H1 (cell line): ENCODE results near the gene EFR3B. TPM values are rescaled to one million over a fixed set of nuclear protein-coding genes. Genes with fewer than 3 reads are reported as not detected.
"Not testable (repeated sequence)": the region's sequence is repeated elsewhere in the genome, so short reads cannot be mapped to it uniquely, and the experiment has no call there.

Experiments
- CTCF ChIA-PET: fragments of 300-600 bp; sonication (Branson Sonifier 250); formaldehyde crosslinking; loops from one replicate; lab custom pipeline; 2021; ENCODE audit not compliant: partially characterized antibody; lab: Charles Lee
- POLR2A ChIA-PET: fragments of 300-600 bp; sonication (Branson Sonifier 250); formaldehyde crosslinking; loops from one replicate; lab custom pipeline; 2021; ENCODE audit warnings: inconsistent platforms; ENCODE audit not compliant: partially characterized antibody; lab: Charles Lee
- DNase-seq, 2 experiments: peaks; one replicate each; pipeline versions ENCODE4 v3.0.0 to v3.0.0-alpha.2; 2010 to 2022; ENCODE audit warnings: low spot score in 2 of 2, low read depth in 1 of 2, mixed read lengths in 1 of 2
- FAIRE-seq: peaks from 2 replicates; lab custom pipeline; 2011; peaks lifted over from hg19 to GRCh38; lab: Jason Lieb, UNC
- H2AFZ ChIP-seq: 2 replicates; pipeline ENCODE4 v1.8.1; 2012; ENCODE audit warnings: low read length, inconsistent platforms
- H2AK5ac ChIP-seq: 2 replicates; pipeline ENCODE4 v1.6.1; 2013; ENCODE audit warnings: low read depth, low read length
- H2BK120ac ChIP-seq: replicated peaks from 2 replicates; pipeline ENCODE3; 2013; ENCODE audit warnings: low read depth, low read length, inconsistent platforms
- H2BK12ac ChIP-seq: 2 replicates; pipeline ENCODE4 v1.6.1; 2013; ENCODE audit warnings: low read depth, low read length
- H2BK15ac ChIP-seq: 2 replicates; pipeline ENCODE4 v1.6.1; 2013; ENCODE audit warnings: low read length
- H2BK20ac ChIP-seq: 2 replicates; pipeline ENCODE4 v1.6.1; 2013; ENCODE audit warnings: low read length
- H2BK5ac ChIP-seq: 2 replicates; pipeline ENCODE4 v1.6.1; 2013; ENCODE audit warnings: low read depth, low read length
- H3K14ac ChIP-seq: 2 replicates; pipeline ENCODE4 v1.6.1; 2013; ENCODE audit warnings: inconsistent platforms; ENCODE audit not compliant: insufficient read length
- H3K18ac ChIP-seq: 2 replicates; pipeline ENCODE4 v1.6.1; 2013; ENCODE audit warnings: low read length; ENCODE audit errors: extremely low read depth
- H3K23ac ChIP-seq: 2 replicates; pipeline ENCODE4 v1.6.1; 2013; ENCODE audit warnings: inconsistent platforms; ENCODE audit not compliant: insufficient read length
- H3K23me2 ChIP-seq: 2 replicates; pipeline ENCODE4 v1.6.1; 2013; ENCODE audit warnings: low read depth, low read length
- H3K27ac ChIP-seq: 2 replicates; pipeline ENCODE4 v1.6.1; 2011; ENCODE audit warnings: low read depth, low read length, inconsistent platforms
- H3K27me3 ChIP-seq, 4 experiments: replicated peaks in 1 of 4; 1 replicate in 1 of 4; 2 replicates in 3 of 4; pipeline versions ENCODE4 v1.6.1 to v1.8.1; 2011 to 2013; ENCODE audit warnings: low read length in 3 of 4, mild to moderate bottlenecking in 3 of 4, inconsistent platforms in 2 of 4, mixed read lengths in 2 of 4, moderate library complexity in 1 of 4; ENCODE audit not compliant: control insufficient read depth in 3 of 4, insufficient read depth in 3 of 4; ENCODE audit errors: extremely low read depth in 1 of 4
- H3K36me3 ChIP-seq, 4 experiments: 2 replicates each; pipeline versions ENCODE4 v1.6.1 to v1.8.1; 2011 to 2013; ENCODE audit warnings: mild to moderate bottlenecking in 4 of 4, low read length in 3 of 4, moderate library complexity in 2 of 4, control low read depth in 1 of 4, inconsistent platforms in 1 of 4; ENCODE audit not compliant: insufficient read depth in 4 of 4, control insufficient read depth in 2 of 4
- H3K4ac ChIP-seq: replicated peaks from 2 replicates; pipeline ENCODE3; 2013; ENCODE audit warnings: low read length, low read depth, mixed read lengths, inconsistent platforms; ENCODE audit not compliant: insufficient read length
- H3K4me1 ChIP-seq, 4 experiments: replicated peaks in 1 of 4; 1 replicate in 1 of 4; 2 replicates in 3 of 4; pipeline versions ENCODE4 v1.6.1 to v1.8.1; 2011 to 2013; ENCODE audit warnings: low read length in 3 of 4, inconsistent platforms in 2 of 4, mixed read lengths in 1 of 4; ENCODE audit not compliant: insufficient read depth in 4 of 4, control insufficient read depth in 3 of 4
- H3K4me2 ChIP-seq, 2 experiments: 2 replicates each; pipeline versions ENCODE4 v1.6.1 to v1.8.1; 2011 to 2013; ENCODE audit warnings: low read depth in 2 of 2, low read length in 2 of 2, control low read depth in 1 of 2, inconsistent platforms in 1 of 2, mild to moderate bottlenecking in 1 of 2; ENCODE audit not compliant: insufficient read depth in 1 of 2
- H3K4me3 ChIP-seq, 4 experiments: fragments of 200-600, 300-600 bp in 1 of 4; sonication (generic), shearing (Covaris generic), sonication (Bioruptor Twin) in 1 of 4; 2 replicates each; pipeline versions ENCODE4 v1.5.1 to v1.8.1; 2011 to 2016; ENCODE audit warnings: low read length in 4 of 4, low read depth in 3 of 4, control low read depth in 2 of 4, inconsistent platforms in 2 of 4, mild to moderate bottlenecking in 2 of 4, mixed read lengths in 1 of 4, moderate library complexity in 1 of 4; ENCODE audit not compliant: insufficient read depth in 2 of 4; ENCODE audit errors: extremely low read depth in 1 of 4
- H3K56ac ChIP-seq: replicated peaks from 2 replicates; pipeline ENCODE3; 2013; ENCODE audit warnings: low read depth, mild to moderate bottlenecking, mixed read lengths, low read length, inconsistent platforms; ENCODE audit not compliant: insufficient read length
- H3K79me1 ChIP-seq: 2 replicates; pipeline ENCODE4 v1.6.1; 2013; ENCODE audit warnings: low read depth, low read length, control low read depth
- H3K79me2 ChIP-seq, 2 experiments: 2 replicates each; pipeline versions ENCODE4 v1.6.1 to v1.8.1; 2012 to 2013; ENCODE audit warnings: low read length in 2 of 2, mild to moderate bottlenecking in 2 of 2, inconsistent platforms in 1 of 2; ENCODE audit not compliant: insufficient read depth in 2 of 2, control insufficient read depth in 1 of 2
- H3K9ac ChIP-seq, 4 experiments: replicated peaks in 1 of 4; 1 replicate in 1 of 4; 2 replicates in 3 of 4; pipeline versions ENCODE4 v1.6.1 to v1.8.1; 2011 to 2013; ENCODE audit warnings: low read depth in 3 of 4, low read length in 3 of 4, control low read depth in 2 of 4, mild to moderate bottlenecking in 2 of 4, moderate library complexity in 2 of 4, inconsistent platforms in 1 of 4; ENCODE audit errors: extremely low read depth in 1 of 4
- H3K9me3 ChIP-seq, 2 experiments: 2 replicates each; pipeline versions ENCODE4 v1.6.1 to v1.8.1; 2012 to 2013; ENCODE audit warnings: mild to moderate bottlenecking in 2 of 2, moderate library complexity in 2 of 2, control low read depth in 1 of 2, inconsistent platforms in 1 of 2, low read depth in 1 of 2, low read length in 1 of 2, mixed read lengths in 1 of 2; ENCODE audit not compliant: insufficient read depth in 2 of 2
- H4K20me1 ChIP-seq, 2 experiments: replicated peaks in 1 of 2; 2 replicates each; pipeline versions ENCODE3 to v1.8.1; 2011 to 2013; ENCODE audit warnings: inconsistent platforms in 2 of 2, low read length in 2 of 2, mild to moderate bottlenecking in 1 of 2; ENCODE audit not compliant: insufficient read depth in 2 of 2, control insufficient read depth in 1 of 2
- H4K5ac ChIP-seq: 2 replicates; pipeline ENCODE4 v1.6.1; 2013; ENCODE audit warnings: low read length, low read depth, mixed read lengths, inconsistent platforms; ENCODE audit not compliant: insufficient read length
- H4K8ac ChIP-seq: 2 replicates; pipeline ENCODE4 v1.8.0; 2013; ENCODE audit warnings: mild to moderate bottlenecking, moderate library complexity, low read length, inconsistent platforms; ENCODE audit not compliant: insufficient read depth; ENCODE audit errors: extremely low read depth
- H4K91ac ChIP-seq: replicated peaks from 2 replicates; pipeline ENCODE3; 2013; ENCODE audit warnings: low read length, mixed read lengths, inconsistent platforms; ENCODE audit not compliant: insufficient read length
- WGBS, 2 experiments: shearing (Covaris generic) in 1 of 2; methylation state at CpG; one replicate each; pipeline versions ENCODE4 v1.1.6 to v1.1.7; 2013 to 2015; ENCODE audit warnings: low lambda C conversion rate in 2 of 2, mixed read lengths in 2 of 2, inconsistent platforms in 1 of 2, low coverage in 1 of 2, missing lambda C conversion rate in 1 of 2; ENCODE audit not compliant: insufficient replicate concordance in 2 of 2, insufficient coverage in 1 of 2, insufficient read length in 1 of 2; ENCODE audit errors: extremely low coverage in 1 of 2, missing lambda C conversion rate in 1 of 2; 5-methylcytosine and 5-hydroxymethylcytosine counted together
- polyA plus RNA-seq, 7 experiments: library from polyadenylated mRNA; depleted of rRNA in 3 of 7; stranded (reverse) in 5 of 7; unstranded in 2 of 7; fragments of >200 nt in 5 of 7; fragments of 200-250 nt in 2 of 7; gene quantifications; 1 replicate in 5 of 7; 2 replicates in 1 of 7; 4 replicates in 1 of 7; pipeline versions ENCODE4 v1.2.1 to v1.2.3, GENCODE V29; 2011 to 2013; ENCODE audit warnings: missing spikeins in 2 of 7, mixed read lengths in 2 of 7
- total RNA-seq: library from RNA; stranded (reverse); fragmentation: NEBNext Ultra II Directional; extraction: Animal tissue kit (Norgen Biotek cat#: 25700); gene quantifications from 2 replicates; pipeline ENCODE4 v1.2.1, GENCODE V29; 2021

The EFR3B gene
- total and polyA plus RNA-seq, 2 of the 8 experiments (the other 6 are each of a cell fraction or from before 2014, with no cell fraction given), result 3.4 to 9.6 TPM

GRCh38 chr2:25011342-25011741, 30.5 kb upstream of the EFR3B start:
- H3K9me3 ChIP-seq, H3K79me2 ChIP-seq, H4K5ac ChIP-seq, H3K23ac ChIP-seq, H2BK5ac ChIP-seq, H2BK12ac ChIP-seq, DNase-seq, H3K4me2 ChIP-seq, H3K4ac ChIP-seq, H3K18ac ChIP-seq, H3K56ac ChIP-seq, H2BK120ac ChIP-seq, H3K23me2 ChIP-seq, H3K79me1 ChIP-seq, POLR2A ChIA-PET, H2BK20ac ChIP-seq, H4K8ac ChIP-seq, H3K27me3 ChIP-seq, H4K20me1 ChIP-seq, H3K36me3 ChIP-seq, H2BK15ac ChIP-seq, H3K4me1 ChIP-seq, H3K14ac ChIP-seq, H4K91ac ChIP-seq, FAIRE-seq, H2AK5ac ChIP-seq, H3K4me3 ChIP-seq, H3K9ac ChIP-seq, H2AFZ ChIP-seq, H3K27ac ChIP-seq: not testable (repeated sequence)
- CTCF ChIA-PET, result interaction anchor here (0.6 kb wide), 2 partner anchors 16 to 24 kb away, joined by 3 to 4 read pairs; no protein-coding TSS in a partner anchor
- 82% methylated on average over 2 of the region's 2 CpGs; no CpG with 5 or more reads in 1 of the 2 experiments for WGBS, 2 experiments
